GM21619 (cell line): ENCODE measurements around the gene EVC2.

Experiments used
- ATAC-seq: cut with Tn5 transposase; IDR thresholded peaks from one replicate; pipeline ENCODE4 v1.9.1; 2021; ENCODE audit not compliant: unreplicated experiment

Gene EVC2, protein sequence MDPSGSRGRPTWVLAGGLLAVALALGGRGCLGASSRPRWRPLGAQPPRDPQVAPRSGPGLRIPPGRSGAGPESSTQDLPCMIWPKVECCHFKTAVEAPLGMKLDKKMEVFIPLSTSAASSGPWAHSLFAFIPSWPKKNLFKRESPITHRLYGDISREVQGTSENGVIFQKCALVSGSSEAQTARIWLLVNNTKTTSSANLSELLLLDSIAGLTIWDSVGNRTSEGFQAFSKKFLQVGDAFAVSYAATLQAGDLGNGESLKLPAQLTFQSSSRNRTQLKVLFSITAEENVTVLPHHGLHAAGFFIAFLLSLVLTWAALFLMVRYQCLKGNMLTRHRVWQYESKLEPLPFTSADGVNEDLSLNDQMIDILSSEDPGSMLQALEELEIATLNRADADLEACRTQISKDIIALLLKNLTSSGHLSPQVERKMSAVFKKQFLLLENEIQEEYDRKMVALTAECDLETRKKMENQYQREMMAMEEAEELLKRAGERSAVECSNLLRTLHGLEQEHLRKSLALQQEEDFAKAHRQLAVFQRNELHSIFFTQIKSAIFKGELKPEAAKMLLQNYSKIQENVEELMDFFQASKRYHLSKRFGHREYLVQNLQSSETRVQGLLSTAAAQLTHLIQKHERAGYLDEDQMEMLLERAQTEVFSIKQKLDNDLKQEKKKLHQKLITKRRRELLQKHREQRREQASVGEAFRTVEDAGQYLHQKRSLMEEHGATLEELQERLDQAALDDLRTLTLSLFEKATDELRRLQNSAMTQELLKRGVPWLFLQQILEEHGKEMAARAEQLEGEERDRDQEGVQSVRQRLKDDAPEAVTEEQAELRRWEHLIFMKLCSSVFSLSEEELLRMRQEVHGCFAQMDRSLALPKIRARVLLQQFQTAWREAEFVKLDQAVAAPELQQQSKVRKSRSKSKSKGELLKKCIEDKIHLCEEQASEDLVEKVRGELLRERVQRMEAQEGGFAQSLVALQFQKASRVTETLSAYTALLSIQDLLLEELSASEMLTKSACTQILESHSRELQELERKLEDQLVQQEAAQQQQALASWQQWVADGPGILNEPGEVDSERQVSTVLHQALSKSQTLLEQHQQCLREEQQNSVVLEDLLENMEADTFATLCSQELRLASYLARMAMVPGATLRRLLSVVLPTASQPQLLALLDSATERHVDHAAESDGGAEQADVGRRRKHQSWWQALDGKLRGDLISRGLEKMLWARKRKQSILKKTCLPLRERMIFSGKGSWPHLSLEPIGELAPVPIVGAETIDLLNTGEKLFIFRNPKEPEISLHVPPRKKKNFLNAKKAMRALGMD

DNA sequence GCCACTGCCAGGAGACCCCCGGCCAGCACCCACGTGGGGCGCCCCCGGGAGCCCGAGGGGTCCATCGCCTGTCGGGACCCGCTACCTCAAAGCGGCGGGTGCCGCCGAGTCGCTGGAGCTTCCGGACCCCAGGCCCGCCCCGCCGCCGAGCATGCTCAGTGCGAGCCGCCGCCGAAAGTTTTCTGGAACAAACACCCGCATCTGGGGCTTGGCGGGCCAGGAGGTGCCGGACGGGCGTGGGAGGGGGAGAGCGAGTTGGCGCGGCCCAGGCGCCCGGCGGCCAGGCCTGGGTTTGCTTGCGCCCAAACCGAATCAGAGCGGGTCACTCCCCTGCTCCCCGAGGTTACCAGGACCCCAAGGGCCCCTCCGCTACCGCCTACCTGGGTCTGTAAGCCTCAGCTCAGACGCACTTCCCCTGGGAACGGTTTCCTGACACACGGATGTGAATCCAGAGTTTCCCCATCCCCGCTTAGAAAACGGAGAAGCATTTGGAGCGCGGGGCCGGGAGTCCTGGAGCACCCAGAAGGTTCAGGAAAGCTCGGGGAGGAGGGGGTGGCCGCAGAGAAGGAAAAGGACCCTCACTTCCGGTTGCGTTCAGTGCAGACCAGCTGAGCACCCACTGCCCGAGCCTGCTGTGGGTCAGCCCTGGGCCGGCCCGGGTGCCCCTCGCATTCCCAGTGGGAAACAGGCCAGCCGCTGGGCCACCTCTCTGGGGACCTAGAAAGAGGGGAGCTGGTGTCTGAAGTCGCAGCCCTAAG, at the start of gene EVC2:
TSS of gene EVC2 (minus strand) at position 111 of the 758 bp plus-strand sequence. CDS start at position 65, 46 bp downstream.
- no peak for ATAC-seq

DNA sequence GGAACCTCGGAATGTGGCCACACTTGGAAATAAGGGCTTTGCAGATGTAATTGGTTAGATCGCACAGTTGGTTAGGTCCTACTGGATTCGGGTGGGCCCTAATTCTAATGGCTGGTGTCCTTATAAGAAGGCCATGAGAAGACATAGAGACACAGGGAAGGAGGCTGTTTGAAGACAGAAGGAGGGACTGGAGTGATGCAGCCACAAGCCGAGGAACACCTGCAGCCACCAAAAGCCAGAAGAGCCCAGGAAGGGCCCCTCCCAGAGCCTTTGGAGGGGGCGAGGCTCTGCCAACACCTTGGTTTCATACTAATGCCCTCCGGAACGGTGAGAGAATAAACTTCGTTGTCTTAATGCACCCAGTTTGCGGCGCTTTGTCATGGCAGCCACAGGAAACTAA, 49.6 kb upstream of the EVC2 start:
- no peak for ATAC-seq

DNA sequence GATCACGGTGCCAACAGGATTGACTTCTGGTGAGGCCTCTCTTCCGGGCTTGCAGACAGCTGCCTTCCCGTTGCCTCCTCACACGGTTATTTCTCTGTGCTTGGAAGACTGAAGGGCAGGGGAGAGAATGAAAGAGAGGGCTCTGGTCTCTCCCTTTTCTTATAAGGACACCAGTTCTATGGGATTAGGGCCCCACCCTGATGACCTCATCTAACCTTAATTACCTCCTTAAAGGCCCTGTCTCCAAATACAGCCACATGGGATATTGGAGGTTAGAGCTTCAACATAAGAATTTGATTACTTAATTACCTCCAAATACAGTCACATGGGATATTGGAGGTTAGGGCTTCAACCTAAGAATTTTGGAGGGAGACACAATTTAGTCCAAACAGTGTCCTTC, 49.2 kb upstream of the EVC2 start:
- no peak for ATAC-seq

DNA sequence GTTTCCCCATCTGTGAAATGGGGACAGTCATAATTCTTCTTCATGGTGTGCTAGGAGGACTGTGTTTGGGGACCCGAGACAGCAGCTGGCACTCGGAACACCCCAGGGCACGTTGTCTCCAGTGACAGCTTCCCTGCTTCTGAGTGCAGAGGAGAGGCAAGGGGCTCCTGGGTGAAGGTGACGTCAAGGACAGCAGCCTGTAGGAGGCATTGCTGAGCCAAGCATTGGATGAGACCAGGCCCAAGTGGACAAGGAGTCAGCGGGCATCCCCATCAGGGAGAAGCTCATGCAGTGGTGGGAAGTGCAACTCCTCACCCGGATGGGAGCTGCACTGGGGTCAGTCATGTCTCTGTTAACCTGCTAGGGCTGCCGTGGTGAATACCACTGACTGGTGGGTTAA, 48.7 kb upstream of the EVC2 start:
- no peak for ATAC-seq

DNA sequence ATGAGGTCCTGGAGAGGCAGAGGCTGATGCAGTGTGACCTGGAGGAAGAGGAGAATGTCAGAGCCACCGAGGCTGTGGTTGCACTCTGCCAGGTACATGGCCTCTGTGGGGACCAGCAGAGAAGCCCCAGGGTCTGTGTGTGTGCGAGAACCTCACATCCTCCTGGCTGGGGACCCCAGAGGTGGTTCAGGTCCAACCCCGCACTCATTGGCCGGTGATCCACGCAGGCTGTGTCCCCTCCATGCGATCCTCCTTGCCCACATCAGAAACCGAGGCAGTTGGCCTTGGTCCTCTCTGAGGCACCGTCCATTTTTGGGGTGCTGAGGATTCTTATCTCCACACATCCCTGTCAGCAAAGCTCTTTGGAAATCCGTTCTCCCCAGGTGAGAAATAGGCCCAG, 47.9 kb upstream of the EVC2 start:
- no peak for ATAC-seq

DNA sequence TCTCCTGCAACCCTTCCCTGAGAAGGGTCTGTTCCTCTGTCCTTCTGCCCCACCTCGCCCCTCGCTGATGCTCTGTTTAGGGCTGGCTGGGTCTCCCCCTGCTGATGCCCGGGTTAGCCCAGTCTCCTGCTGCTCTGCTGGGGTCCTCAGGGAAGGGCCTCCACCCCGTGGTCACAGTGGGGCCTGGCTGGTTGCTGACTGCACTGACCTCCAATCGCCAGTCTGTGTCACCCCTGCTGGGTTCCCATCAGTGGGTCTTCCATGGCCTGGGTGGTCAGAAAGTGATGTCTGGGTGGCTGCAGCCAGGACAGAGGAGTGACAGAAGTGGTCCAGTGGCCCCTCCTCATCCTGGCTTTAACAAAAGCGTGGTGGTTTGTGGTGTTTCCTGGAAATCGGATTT, 47.3 kb upstream of the EVC2 start:
- no peak for ATAC-seq

DNA sequence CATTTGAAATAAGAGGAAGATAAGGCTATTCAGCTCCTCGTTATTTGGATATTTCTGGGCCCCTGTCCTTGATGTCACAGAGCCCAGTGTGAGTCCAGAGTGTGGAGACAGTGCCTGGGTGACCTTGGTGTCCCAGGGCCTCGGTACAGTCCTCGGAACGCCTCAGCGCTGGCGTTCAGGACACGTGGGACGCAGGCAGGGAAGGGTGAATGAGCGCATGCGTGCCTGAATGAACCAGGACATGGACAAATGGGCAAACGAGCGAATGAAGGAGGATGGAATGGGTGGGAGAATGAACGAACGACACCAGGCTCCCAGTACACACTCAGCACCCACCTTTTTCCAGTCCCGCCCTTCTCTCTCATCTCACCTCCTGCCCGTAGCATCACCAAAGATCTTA, 46.8 kb upstream of the EVC2 start:
- no peak for ATAC-seq

DNA sequence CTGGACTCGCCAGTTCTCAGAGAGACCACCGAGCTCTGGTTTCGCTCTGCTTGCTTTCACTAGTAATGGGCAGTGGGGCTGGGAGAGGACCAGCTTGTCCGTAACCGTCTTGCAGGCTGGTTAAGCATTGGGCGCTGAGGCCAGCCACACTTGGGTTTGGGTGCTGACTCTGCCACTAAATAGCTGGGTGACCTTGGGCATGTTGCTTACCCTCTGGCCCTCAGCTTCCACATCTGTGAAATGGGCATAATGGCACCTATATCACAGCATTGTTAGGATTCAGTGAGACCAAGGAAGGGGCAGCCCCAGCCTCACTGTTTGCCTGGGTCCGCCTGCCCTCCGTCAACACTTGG, 46.1 kb upstream of the EVC2 start:
- no peak for ATAC-seq

DNA sequence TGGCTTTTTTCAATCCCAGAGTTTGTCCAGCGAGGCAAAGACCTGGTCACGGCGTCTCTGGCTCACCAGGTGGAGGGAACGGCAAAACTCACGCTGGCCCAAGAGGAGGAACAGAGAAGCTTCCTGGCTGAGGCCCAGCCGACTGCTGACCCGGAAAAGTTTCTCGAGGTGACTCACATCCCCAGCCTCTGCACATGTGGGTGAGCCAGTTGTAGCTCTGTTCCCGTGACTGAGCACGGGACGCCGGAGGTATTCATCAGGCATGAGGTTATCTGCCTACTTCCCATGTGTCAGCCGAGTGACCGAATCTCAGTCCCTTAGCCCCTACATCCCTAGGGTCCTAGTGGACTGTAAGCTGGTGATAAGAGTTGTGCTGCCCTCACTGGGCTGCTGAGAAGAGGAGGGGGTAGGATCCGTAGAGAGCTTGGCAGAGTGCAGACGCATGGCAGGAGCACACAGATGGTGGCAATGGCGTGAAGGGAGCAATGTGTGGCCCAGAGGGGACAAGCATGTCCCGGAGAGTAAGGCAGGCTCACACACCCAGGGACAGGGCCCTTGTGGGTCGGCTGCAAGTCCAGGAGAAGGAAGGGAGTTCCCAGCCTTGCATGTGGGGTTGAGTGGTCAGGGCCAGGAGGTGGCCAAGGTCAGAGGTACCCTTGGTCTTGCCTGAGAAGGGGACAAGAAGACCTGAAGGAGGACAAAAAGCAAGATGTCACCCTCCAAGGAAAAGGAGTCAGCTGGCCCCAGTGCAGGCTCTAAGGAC, 45.6 kb upstream of the EVC2 start:
- no peak for ATAC-seq

DNA sequence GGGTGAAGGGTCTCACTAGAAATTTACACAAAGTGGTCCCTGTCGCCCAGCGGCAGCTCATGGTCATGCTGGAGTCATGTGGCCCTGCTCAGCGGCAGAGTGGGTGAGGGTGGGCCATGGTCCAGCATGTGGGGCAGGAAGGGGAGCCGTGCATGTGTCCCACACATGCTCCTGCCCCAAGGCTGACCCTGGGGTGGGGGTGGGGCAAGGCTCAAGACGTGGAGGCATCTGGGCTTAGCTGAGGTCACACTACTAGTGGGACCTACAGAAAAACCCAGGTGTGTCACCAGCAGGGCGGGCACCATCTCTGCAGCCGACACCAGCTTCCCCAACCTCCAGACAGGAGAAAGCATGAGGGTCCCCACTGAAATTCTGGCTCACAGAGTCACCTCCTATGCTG, 45.0 kb upstream of the EVC2 start:
- ATAC-seq = no peak

DNA sequence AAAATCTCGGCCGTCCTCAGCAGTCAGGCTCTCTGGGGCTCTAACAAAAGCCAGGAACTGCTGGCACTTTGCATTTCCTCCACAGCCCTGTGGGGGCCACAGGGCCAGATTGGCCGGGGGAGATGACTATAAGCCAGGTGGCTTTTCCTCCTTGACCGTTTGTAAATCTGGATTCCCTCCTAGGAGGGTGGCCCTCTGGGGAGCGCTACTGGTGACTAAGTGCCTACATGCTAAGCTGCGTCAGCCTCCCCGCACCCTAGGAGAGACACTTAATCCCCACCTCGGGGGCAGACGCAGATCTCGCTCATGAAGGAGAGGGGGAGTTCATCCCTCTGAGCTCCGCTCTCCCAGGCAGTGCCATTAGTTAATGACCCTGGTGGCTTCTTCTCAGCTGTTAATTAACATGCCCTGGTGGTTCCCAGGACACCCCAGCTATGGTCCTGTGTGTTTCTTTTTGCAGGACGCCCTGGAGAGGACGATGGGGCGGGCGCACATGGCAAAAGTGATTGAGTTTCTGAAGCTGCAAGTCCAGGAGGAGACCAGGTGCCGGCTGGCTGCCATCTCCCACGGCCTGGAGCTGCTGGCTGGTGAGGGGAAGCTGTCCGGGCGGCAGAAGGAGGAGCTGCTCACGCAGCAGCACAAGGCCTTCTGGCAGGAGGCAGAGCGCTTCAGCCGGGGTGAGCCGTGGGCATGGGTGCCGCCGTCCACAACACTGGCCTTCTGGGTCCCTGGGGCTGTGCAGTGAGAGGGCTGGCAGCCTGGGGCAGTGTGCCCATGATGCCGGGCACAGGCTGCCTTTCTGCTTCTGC, 44.2 kb upstream of the EVC2 start:
- ATAC-seq = no peak

DNA sequence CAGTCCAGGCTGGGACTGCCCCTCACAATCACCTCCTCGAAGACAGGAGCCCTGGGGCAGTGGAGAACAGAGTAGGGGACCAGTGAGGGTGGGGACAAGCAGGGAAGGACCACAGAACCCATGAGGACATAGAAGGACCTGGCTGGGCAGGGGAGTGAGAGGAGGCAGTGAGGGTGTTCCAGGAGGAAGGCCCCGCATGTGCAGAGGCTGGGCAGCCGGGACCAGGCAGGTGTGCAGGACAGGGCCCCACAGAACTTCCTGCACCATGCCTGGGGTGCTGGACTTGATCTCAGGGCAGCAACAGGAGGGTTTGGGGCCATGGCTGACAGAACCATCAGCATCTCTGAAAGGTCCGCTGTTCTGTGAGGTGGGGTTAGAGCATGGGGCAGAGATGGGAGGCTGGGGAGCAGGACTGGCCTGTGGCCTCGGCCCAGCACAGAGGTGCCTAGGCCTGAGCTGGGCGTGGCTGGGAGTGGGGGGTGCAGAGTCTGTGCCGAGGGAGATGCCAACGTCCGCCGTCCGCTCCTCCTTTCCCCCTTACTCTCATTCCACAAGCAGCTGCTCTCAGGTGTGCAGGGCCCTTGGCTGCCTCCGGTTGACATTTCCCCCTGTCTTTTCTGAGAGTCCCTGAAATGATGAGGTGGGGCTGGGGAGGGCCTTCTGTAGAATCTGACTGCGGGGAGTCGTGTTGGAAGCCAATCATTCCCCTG, 43.5 kb upstream of the EVC2 start:
- ATAC-seq = no peak

DNA sequence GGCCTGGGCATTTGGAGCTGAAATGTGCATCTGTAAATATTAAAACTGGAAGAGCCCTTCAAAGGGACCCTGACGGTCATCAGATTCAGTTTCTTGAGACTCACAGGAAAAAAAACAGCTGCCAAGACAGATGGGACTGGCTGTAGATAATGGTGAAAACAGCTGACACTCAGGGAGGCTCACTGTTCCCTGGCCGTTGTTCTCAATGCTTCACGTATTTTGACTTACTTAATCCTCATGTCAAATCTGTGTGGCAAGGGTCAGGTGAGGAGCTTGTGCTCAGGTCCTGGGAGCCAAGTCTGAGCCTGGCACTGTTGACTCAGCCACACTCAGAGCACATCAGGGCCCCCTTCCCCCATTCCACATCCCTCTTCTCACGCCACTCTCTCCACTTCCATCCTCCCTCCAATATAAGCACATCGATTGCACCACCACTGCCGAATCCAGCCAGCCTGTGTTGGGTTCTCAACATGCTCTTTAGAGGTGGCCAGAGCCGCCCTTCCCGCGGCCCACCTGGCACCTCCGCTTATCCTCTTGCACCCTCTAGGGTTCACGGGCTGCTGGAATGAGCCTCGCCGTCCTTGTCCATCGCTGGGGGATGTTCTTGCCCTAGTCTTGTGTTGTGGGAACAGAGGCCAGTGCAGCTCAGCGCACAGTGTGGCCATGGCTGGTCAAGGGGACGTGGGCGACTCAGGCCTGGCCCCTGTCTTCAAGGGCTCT, 42.7 kb upstream of the EVC2 start:
- no peak for ATAC-seq

DNA sequence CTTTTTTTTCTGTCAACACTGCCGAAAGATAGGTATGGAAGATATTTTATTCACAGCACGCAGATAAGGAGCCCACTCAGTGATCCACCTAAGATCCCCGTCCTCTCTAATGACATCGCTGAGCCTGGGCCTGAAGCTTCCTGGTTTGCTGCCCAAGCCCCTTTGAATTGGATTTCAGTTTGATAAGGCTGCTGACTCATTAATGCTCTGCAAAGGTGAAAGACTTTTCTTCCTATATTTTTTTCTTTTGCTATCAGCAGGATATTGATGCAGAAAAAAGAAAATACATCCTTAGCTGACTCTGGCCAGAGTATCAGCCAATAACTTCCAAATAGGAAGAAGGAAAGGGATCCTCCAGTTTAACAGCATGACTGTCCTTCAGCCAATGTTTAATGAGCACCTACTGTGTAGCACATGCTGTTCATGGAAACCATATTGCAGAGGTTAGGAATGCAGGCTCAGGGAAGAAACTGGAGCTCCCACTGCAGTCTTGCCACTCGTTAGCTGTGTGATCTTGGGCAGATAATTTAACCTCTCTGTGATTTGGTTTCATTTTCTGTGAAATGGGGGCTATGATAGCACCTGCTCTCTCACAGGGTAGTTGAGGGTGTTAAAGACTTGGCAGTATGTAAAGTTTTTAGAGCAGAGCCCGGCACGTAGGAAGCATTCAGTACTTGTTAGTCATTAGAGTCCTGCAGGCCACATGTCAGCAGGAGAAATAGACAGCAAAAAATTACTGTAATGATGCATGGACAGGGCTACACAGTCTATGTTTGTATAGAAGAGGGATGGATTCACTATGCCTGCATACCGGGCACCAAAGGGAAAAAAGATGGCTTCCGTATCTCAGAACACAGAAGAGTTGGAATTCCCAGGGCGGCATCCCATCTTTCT, 41.9 kb upstream of the EVC2 start:
- no peak for ATAC-seq

DNA sequence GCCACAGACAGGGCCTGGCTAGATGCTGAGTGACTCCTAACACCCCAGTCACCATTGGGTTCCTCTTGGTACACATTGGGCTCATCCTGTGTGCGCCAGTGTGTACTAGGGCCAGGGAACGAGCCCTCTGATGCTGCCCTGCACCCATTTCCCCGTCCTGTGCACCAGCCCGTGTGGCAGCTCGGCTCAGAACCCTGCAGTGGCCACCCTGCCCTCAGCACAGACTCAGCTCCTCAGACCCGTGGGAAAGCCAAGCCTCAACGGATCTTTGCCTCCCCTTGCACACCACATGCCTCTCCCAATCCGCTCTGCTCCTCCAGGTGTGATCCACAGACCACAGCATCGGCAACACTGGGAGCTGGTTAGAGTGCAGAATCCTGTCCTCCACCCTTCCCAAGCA, 41.2 kb upstream of the EVC2 start:
- ATAC-seq = no peak

DNA sequence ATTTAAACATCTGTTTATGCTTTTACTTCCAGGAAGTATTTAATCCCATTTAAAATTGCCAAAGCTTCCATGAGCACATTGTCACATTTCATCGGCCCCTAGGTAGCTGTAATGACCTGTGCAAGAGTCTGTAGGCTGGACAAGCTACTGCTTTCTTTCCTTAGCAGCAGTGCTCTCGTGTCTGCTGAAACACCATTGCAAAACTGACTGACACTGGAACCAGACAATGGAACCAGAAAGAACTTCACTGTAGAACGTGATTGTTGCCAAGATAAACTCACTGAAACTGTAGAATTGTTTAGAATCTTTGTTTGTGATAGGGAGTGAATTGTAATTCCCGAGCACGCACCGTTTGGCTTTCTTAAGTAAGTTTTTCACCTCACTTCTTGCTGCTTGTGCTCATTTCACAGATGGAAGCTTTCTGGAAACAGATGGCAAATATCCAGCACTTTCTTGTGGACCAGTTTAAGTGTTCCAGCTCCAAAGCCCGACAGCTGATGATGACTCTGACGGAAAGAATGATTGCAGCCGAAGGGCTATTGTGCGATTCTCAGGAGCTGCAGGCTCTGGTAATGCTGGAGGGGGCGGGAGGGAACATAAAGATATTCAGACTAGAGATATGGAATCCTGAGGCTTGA, 39.5 kb upstream of the EVC2 start:
- no peak for ATAC-seq
